IPS DF 4.7 (cell line): ENCODE measurements around the gene RIPPLY2.
"Not testable (repeated sequence)": the region's sequence is repeated elsewhere in the genome, so short reads cannot be mapped to it uniquely, and the experiment has no call there.

ENCODE experiments used
- DNase-seq: peaks from one replicate; pipeline ENCODE4 v3.0.0-alpha.2; 2013; ENCODE audit warnings: low spot score; ENCODE audit errors: extremely low read depth

RIPPLY2 gene

DNA sequence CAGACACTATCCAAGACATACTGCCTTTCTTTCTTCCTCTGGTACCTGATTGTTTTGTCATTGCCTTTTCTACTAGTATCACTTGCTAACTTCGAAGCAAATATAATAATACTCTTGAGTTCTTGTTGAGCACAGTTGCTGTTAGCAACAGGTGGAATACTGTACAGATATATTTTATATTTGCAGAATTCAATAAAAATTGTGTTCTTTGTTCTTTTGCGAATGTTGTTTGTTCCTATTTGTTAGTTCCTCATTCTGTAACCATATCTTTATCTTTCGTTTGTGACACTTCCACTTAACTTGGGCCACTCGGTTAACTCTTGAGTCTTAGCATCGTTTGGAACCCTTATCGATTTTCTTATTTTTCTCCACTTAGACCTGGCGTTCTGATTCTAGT lies 7.2 kb downstream of the RIPPLY2 start:
- DNase-seq: no peak

- DNase-seq: no peak
These were observed 7.8 kb downstream of the RIPPLY2 start for GRCh38 chr6:83860782-83861495.

- no peak for DNase-seq
These were observed 9.8 kb downstream of the RIPPLY2 start for GRCh38 chr6:83862776-83863471.

GRCh38 chr6:83867043-83867442 lies 13.9 kb downstream of the RIPPLY2 start:
- no peak for DNase-seq

DNA sequence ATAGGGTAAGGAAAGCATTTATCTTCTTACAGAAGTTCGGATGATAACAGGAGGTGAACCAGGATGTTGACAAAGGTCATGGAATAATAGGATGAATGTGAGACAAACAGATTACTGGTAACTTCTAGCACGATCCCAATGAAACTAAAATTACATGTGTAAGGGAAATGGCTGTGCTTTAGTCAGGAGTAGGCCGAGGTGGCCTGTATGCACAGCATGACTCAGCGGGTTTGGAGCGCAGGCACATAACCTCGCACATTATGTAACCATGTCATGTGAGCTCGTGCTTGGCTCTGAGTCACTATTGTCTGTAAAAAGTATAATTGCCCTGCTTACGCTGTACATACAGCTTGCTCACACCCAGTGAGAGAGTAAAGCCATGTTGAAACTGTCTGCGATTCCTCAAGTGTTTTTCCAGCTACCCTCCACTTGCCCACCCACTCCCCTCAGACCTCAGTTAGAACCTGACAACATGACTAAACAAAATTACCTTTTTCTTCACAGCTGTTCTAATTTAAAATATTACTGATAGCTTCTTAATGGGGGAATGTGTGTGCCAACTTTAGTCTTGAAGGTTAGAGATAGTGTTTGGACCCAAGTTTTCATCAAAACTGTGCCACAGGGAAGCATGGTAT lies 14.5 kb downstream of the RIPPLY2 start:
- no peak for DNase-seq

GRCh38 chr6:83868639-83869038 lies 15.5 kb downstream of the RIPPLY2 start:
- DNase-seq: no peak

- no peak for DNase-seq
These were observed 17.5 kb downstream of the RIPPLY2 start for GRCh38 chr6:83870649-83871048.

DNA sequence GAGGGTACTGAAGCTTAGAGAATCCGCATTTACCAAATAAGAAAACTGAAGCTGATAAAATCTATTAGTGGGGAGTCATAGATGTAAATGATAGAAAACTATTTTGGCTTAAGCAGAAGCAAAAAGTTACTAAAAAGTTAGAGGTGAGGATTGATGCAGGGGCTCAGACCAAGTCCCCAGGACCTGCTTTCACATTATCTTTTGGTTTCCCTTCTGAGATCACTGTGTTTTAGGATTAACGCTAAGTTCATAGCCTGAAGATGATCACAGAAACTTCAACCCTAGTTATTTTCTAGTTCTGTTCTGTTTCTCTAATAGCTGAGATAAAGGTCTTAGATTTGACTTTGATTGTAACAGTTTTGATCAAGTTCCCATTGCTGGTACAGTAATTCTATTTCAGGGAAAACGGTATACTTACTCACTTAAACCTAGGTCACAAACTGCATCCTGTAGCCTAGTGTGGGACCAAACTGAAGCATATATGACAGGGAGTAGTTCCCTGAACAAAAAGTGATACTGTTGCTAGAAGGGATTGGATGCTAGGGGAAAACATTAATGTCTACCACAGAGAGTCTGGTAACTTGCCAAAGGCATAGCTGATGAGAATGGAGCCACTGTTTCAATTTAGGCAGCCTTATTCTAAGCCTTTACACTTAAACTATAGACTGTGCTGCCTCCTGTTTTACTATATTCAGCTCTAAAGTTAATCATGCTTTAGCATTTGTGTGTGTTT lies 19.4 kb downstream of the RIPPLY2 start:
- no peak for DNase-seq

DNA sequence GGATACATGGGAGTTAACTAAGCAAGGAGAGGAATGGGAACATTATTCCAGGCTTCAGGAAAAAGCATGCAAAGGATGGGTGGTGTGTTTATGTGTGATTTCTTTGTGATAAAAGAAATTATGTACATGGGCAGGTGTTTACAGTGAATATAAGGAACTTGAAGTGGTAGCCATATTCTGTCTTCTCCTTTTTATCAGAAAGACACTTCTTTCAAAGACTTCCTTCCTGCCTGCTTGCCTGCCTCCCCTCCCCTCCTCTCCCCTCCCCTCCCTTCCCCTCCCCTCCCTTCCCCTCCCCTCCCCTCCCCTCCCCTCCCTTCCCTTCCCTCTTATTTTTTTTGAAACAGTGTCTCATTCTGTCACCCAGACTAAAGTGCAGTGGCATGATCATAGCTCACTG lies 20.7 kb downstream of the RIPPLY2 start:
- no peak for DNase-seq

DNA sequence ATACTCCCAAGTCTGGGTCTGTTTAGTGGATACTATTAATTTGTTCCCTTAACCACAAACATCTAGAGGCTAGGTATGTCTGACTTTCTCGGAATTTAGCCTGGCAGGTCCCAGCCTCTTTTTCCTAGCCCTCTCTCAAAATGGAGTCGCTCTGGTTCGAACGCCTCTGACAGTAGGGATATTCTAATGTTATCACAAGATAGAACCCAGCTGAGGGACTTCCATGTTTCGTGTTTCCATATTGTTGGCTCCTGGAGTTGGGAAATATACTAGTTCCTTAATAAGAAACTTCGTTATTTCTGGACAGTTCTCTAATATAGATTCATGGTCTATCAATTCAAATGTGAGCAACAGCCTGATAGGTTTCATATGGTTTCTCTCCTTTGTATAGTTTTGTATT lies 22.7 kb downstream of the RIPPLY2 start:
- no peak for DNase-seq

DNA sequence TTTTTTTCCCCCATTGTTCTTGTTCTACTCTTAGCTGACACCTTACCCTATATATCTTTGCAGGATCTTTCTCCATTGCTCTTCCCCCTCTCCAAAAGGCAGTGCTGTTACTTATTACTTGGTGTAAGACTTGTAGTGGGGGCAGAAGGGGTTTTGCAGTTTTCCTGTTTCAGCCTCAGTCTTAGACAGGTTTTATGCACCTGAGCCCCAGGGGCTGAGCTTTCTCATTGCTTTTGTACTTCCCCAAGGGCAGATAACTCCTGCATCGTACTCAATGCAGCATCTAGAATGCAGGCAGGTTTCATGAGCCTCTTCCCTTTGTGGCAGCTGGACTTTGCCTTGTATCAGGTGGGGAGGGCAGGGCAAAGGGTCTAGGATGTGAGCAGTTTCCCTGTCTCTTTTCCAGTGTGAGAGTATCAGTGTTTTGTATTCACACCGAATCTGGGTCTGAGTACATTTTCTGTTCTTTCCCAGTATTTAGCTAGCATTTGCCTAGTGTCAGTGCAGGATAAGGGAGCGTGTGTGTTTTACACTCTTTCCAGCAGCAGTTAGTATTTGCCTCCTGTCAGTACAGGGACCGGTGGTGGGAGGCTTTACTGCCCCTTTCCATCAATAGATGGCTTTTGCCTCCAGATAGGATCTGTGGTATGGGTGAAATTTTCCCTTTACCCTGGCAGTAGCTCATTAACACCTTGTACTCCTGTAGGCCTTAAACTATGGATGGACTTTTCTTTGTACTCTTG lies 25.9 kb downstream of the RIPPLY2 start:
- no peak for DNase-seq

DNA sequence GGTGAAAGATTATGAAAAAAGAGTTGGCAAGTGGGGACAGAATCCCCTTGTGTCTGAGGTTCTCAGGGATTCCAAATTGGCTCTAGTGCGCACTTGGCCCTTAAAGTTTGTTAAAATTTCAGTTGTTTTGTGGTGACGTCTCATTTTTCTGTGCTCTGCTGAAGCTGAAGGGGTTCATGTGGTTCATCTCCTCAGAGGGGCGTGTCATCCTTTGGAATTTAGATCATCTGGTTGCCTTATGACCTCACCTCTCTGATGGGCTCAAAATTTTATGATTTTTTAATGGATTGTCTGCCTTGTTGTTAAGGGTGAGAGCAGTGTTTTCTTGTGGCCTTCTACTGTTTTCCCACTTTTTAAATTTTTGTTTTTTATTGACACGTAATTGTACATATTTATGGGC lies 26.6 kb downstream of the RIPPLY2 start:
- no peak for DNase-seq

GRCh38 chr6:83883240-83883639 lies 30.1 kb downstream of the RIPPLY2 start:
- DNase-seq: no peak

- no peak for DNase-seq
These were observed 31.4 kb downstream of the RIPPLY2 start for GRCh38 chr6:83884523-83884922.

GRCh38 chr6:83885984-83886383 lies 32.8 kb downstream of the RIPPLY2 start:
- no peak for DNase-seq

DNA sequence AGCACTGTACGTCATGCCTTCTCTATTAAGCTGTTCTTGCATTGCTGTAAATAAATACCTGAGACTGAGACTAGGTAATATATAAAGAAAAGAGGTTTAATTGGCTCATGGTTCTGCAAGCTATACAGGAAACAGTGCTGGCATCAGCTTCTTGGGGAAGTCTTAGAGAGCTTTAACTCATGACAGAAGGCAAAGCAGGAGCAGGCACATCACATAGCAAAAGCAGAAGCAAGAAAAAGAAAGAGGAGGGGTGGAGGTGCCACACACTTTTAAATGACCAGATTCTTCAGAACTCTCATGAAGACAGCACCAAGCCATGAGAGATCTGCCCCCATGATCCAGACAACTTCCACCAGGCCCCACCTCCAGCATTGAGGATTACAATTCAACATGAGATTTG lies 36.5 kb downstream of the RIPPLY2 start:
- DNase-seq: no peak

DNA sequence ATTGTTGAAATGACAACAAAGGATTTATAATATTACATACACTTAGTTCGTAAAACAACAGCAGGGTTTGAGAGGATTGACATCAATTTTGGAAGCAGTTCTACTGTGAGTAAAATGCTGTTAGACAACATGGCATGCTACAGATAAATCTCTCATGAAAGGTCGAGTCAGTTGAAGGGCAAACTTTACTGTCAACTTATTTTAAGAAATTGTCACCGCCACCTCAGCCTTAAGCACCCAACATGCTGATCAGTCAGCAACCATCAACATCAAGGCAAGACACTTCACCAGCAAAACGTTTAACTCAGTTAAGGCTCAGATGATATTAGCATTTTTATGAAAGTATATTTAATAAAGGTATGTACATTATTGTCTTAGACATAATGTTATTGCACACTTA lies 37.4 kb downstream of the RIPPLY2 start:
- no peak for DNase-seq

DNA sequence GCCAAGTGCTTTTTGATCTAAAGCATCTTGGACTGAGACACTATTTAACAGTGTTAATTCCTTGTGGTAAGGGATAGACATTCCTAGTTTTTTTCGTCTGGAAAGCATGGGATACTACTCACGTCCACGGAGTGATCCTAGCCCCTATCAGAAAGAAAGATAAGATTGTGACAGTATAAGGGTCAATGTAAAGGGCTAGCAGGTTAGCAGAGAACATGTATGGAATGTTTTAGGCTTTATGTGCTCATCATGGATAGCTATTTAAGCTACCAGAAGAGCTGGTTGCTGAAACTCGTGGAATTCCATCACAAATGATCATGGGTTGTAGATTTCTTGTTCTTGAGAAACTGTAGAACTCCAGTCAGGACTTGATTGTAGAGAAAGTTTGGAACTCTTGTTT lies 38.4 kb downstream of the RIPPLY2 start:
- no peak for DNase-seq

- no peak for DNase-seq
These were observed 39.9 kb downstream of the RIPPLY2 start for GRCh38 chr6:83893024-83893423.

DNA sequence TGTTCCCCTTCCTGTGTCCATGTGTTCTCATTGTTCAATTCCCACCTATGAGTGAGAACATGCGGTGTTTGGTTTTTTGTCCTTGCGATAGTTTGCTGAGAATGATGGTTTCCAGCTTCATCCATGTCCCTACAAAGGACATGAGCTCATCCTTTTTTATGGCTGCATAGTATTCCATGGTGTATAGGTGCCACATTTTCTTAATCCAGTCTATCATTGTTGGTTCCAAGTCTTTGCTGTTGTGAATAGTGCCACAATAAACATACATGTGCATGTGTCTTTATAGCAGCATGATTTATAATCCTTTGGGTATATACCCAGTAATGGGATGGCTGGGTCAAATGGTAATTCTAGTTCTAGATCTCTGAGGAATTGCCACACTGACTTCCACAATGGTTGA lies 43.9 kb downstream of the RIPPLY2 start:
- not testable (repeated sequence) for DNase-seq

DNA sequence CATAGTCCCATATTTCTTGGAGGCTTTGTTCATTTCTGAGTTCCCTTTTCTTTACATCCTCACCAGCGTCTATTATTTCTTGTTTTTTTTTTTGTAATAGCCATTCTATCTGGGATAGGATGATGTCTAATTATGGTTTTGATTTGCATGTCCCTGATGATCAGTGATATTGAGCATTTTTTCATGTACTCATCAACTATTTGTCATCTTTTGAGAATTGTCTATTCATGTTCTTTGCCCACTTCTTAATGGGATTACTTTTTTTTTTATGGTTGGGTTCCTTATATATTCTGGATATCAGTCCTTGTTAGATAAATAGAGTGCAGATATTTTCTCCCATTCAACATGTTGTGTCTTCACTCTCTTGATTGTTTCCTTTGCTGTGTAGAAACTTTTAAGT lies 48.5 kb downstream of the RIPPLY2 start:
- no peak for DNase-seq
